ENCODE data around the gene ZNF302.
"Not testable (repeated sequence)": the region's sequence is repeated elsewhere in the genome, so short reads cannot be mapped to it uniquely, and the experiment has no call there.

Gene ZNF302

DNA sequence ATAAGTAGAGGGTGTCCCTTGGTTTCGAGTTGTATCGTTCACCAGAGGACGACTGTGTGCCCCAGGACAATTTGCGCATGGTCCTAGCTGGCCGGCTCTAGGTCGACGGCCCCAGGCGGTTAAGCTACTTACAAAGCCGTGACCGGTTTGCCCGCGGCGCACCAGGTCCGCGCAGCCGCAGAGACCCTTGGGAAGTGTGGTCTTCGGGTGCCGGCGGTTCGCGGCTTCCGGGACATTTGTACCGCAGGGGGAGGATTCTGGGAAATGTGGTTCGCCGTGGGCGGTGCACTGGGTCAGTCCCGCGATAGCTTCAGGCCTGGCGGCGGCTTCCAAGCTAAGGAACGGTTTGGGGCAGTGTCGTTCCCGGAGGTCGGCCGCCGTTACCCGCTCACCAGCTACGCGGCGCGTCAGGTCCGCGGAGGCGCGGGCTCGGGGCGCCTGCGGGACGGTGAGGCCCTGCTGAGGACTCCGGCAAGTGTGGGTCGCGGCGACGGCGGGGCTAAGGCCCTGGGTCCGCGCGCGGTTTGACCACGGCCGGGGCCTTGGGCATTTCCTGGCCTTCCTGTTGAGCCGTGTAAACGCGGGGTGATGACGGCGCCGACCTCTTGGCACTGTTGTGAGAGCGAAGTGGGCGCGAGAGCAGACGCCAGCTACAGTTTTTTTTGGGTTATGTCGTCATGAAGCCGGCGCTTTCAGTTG, at the start of gene ZNF302:
ZNF302 (plus strand) TSS at position 293 of the 699 bp plus-strand sequence. CDS start 1,127 bp downstream, outside the sequence.
- peak; percentile 96 for DNase-seq

- no peak for DNase-seq
These were observed 43.7 kb upstream of the ZNF302 start for GRCh38 chr19:34633802-34634201.

DNA sequence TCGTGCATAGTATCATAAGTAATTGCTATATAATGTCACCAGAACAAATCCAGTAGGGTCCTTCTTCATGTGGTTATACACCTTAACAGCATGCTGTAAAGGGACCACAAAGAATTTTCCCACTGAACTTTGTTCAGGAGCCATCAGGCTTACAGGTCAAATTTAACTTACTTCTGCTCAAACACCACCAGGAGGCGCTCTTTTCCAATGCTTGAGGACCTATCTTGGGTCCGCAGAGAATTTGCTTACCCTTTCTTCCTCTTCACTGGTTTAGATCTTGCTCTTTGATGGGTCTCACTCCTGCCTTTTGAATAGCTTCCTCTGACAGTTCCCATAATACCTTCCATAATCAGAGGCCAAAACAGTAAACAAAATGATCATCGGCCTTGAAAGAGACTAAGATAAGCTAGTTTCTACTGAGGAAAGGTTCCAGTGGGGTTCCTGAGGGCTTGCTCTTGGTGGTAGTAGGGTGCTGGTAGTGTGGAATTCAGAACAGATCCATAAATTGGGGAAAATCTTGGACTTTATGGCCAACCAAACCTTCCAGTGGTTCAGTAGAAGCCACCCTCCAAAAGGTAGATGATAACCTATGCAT, 37.9 kb upstream of the ZNF302 start:
- peak; percentile 58 for DNase-seq

- DNase-seq, result no peak
These were observed 35.2 kb upstream of the ZNF302 start for GRCh38 chr19:34642241-34642640.

- no peak for DNase-seq
These were observed 32.5 kb upstream of the ZNF302 start for GRCh38 chr19:34644991-34645461.

DNA sequence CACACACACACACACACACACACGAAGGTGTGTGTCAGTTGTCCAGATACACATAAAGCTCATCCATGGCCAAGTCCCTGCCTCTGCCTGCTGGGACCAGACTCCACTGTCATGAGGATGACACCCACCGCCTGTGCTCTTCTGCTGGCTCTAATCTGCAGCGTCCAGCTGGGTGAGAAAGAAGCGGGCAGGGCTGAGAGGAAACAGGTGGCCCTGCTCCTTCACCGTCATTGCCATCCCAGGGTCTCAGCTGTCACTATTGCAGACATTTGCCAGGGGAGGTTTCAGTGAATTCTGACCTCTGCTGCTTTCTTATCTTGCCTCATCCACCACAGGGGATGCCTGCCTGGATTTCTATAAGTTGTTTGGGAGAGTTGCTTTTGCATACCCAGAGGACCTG, 31.9 kb upstream of the ZNF302 start:
- DNase-seq, result no peak

DNA sequence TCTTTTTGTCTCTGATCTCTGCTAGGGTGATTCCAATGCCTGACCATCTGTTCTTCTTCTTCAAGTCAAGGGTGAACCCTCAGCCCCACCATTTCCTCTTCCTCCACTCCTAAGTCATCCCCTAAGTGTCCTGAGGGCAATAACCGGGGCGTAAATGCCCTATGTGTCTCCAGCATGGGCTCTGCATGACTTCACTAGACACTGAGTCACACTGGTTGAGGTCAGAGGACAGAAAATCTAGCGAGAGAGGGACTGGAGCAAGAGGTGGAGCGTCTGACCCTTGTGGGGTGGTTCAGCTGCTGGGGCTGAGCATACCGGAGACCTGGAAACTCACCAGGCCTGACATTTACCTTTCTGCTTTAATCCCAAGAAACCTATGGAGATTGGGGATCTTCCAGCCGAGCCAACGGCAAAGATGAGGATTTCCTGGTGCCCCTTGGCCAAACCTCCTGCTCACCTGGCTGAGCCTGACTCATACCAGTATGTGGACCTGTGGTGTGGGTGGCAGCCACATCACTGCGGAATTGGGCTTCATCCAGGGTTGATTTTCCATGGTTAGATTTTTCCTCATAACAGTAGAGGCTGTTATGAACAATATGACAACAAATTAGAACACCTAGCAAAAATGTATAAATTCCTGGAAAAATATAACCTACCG, 27.5 kb upstream of the ZNF302 start:
- DNase-seq, result no peak

DNA sequence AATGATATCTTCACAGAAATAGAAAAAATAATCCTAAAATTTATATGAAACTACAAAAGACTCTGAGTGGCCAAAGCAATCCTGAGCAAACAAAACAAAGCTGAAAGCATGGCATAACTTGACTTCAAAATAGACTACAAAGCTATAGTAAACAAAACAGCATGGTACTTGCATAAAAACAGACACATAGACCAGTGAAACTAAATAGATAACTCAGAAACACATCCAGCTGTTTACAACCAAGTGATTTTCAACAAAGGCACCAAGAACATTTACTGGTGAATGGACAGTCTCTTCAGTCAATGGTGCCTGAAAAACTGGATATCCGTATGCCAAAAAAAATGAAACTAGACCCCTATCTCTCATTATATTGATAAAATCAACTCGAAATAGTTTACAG, 25.7 kb upstream of the ZNF302 start:
- no peak for DNase-seq

- no peak for DNase-seq
These were observed 22.7 kb upstream of the ZNF302 start for GRCh38 chr19:34654796-34655195.

GRCh38 chr19:34655651-34656050, 21.8 kb upstream of the ZNF302 start:
- no peak for DNase-seq

GRCh38 chr19:34661357-34661756, 16.1 kb upstream of the ZNF302 start:
- DNase-seq, result no peak

GRCh38 chr19:34662919-34663318, 14.6 kb upstream of the ZNF302 start:
- DNase-seq, result peak; percentile 23

- DNase-seq, result no peak
These were observed 13.3 kb upstream of the ZNF302 start for GRCh38 chr19:34664168-34664567.

DNA sequence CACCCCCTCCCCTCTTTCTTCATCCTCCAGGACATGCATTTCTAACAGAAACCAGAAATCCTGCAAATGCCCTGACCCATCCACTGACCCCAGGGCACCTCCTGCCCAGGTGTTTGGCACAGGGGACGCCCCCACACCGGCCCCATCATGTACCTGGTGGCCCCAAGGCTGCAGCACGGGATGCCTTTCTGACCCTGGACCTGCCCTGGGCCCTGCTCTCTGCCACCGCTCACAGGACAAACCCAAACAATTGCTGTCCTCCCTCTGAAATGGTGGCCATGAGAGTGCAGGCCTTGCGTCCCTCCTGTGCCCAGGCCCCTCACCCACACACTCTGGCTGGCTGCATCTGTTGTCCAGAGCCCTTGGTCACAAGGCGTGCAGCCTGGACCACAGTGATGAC, 12.6 kb upstream of the ZNF302 start:
- DNase-seq, result no peak

GRCh38 chr19:34665275-34665674, 12.2 kb upstream of the ZNF302 start:
- not testable (repeated sequence) for DNase-seq

- no peak for DNase-seq
These were observed 11.1 kb upstream of the ZNF302 start for GRCh38 chr19:34666200-34666957.

DNA sequence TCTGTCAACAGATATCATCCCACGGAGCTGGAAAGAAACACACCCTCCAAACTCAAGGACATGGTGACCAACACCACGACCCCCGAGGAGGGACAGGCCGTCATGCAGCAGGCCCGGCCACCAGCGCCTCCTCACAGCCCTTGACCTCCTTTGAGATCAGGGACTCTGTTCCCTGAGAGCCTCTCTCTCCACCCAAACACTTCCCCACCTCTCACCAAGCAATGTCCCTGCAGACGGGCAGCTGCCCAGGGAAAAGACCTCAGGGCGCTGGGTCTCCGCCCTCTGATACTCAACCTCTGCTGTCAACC, 10.6 kb upstream of the ZNF302 start:
- DNase-seq, result no peak

DNA sequence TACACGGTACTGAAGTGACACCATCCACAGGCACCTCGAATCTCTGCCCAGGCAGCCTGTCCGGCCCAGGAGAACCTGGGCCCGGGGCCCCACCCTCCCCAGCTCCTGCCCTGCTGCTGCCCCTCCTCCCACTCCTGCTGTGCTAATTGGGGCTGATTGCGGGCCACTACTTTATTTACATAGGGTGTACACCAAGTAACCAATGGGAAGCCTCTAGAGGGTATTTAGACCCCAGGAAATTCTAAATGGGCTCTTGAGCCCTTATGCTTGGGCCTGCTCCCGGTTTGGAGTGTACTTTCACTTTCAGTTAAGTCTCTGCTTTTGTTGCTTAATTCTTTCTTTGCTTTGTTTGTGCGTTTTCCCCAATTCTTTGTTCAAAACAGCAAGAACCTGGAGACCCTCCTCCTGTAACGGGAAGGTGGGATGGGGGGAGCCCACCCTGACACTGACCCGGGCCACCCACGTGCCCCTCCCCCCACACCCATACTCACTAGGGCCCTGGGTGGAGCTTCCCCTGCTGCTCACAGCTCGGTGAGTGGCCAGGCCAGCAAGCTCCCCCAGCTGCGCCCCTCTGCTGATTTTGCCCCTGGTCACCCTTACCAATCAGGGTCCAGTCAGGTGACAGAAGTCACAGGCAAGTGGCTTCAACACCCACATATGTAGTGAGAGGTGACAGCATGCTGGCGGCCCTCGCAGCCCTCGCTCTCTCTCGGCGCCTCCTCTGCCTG, 10.0 kb upstream of the ZNF302 start:
- no peak for DNase-seq

DNA sequence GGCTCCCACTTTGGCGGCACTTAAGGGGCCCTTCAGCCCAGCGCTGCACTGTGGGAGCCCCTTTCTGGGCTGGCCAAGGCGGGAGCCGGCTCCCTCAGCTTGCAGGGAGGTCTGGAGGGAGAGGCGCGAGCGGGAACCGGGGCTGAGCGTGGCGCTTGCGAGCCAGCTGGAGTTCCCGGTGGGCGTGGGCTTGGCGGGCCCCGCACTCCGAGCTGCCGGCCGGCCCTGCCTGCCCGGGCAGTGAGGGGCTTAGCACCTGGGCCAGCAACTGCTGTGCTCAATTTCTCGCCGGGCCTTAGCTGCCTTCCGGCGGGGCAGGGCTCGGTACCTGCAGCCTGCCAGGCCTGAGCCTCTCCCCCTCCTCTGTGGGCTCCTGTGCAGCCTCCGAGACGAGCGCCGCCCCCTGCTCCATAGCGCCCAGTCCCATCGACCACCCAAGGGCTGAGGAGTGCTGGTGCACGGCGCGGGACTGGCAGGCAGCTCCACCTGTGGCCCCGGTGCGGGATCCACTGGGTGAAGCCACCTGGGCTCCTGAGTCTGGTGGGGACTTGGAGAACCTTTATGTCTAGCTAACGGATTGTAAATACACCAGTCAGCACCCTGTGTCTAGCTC, 9.3 kb upstream of the ZNF302 start:
- DNase-seq, result not testable (repeated sequence)

- DNase-seq, result not testable (repeated sequence)
These were observed 8.8 kb upstream of the ZNF302 start for GRCh38 chr19:34668690-34669089.

- no peak for DNase-seq
These were observed 8.2 kb upstream of the ZNF302 start for GRCh38 chr19:34669305-34669704.

DNA sequence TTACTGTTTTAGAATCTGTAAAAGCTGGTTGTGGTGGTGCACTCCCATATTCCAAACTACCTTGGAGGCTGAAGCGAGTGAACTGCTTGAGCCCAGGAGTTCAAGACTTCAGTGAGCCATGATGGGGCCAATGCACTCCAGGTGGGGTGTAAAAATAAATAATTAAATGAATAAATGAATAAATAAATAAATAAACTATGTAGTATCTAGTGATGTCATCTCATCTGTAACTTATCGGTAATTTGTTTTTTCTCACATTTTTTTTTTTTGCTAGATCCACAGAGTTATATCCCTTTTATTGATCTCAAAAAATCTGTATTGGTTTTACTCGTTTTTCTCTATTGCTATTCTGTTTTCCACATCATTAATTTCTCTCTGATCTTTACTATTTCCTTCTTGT, 5.5 kb upstream of the ZNF302 start:
- DNase-seq, result no peak

Data from stimulated activated CD4-positive, alpha-beta T cell treated with anti-CD3 and anti-CD28 coated beads, Interleukin-4, amount 100 ng/mL, for 1 hour (primary cell).